ENCODE measurements around the gene WDR26. TPM values are rescaled to one million over a fixed set of nuclear protein-coding genes. Genes with fewer than 3 reads are reported as not detected.
A peak's percentile ranks its signal among the peaks of the same experiment; 100 is the strongest.

The WDR26 gene
- total RNA-seq, 2 experiments from 2014 or later: 61.4 to 62.3 TPM

GRCh38 chr1:224390517-224390916 lies 44.1 kb downstream of the WDR26 start:
- Mint-ChIP-seq H3K27me3 (no peaks in the 10 kb centered on the region), H3K4me1 (peaks cover 53% of the 10 kb centered on the region), H3K36me3 (peaks cover 61% of the 10 kb centered on the region), H3K4me3 (no peak overlapping the region), H3K27ac (no peak overlapping the region), H3K9me3 (no peaks in the 10 kb centered on the region)
- DNase-seq: no peak

DNA sequence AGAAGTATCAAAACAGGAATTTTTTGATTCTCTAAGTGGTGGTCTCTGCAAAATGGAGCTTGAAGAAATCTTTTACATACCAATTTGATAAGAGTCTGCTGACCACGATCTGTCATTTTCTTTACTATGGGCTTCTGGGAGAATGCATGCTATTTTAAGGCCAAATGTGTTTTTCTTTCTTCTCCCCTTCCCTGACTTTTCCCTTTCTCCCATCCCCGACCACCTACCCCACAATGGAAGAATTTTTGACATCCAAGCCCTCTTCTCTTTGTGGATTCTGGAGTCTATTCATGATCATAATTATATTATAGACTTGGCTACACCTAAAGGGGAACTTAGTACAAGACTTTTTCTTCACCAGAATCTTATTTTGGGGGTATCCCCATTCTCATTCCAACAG lies 46.7 kb downstream of the WDR26 start:
- peak overlapping the region; percentile 67 for H3K27ac Mint-ChIP-seq
- H3K9me3 Mint-ChIP-seq: no peaks in the 10 kb centered on the region
- peaks cover 50% of the 10 kb centered on the region for H3K4me1 Mint-ChIP-seq
- H3K27me3 Mint-ChIP-seq: no peaks in the 10 kb centered on the region
- H3K4me3 Mint-ChIP-seq: no peak overlapping the region
- peaks cover 55% of the 10 kb centered on the region for H3K36me3 Mint-ChIP-seq
- DNase-seq: no peak

GRCh38 chr1:224387302-224387912 lies 47.2 kb downstream of the WDR26 start:
- H3K36me3 Mint-ChIP-seq: peaks cover 52% of the 10 kb centered on the region
- H3K4me1 Mint-ChIP-seq: peaks cover 50% of the 10 kb centered on the region
- DNase-seq: no peak
- H3K27ac Mint-ChIP-seq: peak overlapping the region; percentile 25
- H3K27me3 Mint-ChIP-seq: no peaks in the 10 kb centered on the region
- H3K9me3 Mint-ChIP-seq: no peaks in the 10 kb centered on the region
- H3K4me3 Mint-ChIP-seq: no peak overlapping the region

- DNase-seq: no peak
- peaks cover 44% of the 10 kb centered on the region for H3K36me3 Mint-ChIP-seq
- no peak overlapping the region for H3K4me3 Mint-ChIP-seq
- H3K27me3 Mint-ChIP-seq: no peaks in the 10 kb centered on the region
- H3K9me3 Mint-ChIP-seq: no peaks in the 10 kb centered on the region
- H3K4me1 Mint-ChIP-seq: peaks cover 73% of the 10 kb centered on the region
- H3K27ac Mint-ChIP-seq: peak overlapping the region; percentile 42
These were observed 51.4 kb downstream of the WDR26 start for GRCh38 chr1:224383218-224383617.

DNA sequence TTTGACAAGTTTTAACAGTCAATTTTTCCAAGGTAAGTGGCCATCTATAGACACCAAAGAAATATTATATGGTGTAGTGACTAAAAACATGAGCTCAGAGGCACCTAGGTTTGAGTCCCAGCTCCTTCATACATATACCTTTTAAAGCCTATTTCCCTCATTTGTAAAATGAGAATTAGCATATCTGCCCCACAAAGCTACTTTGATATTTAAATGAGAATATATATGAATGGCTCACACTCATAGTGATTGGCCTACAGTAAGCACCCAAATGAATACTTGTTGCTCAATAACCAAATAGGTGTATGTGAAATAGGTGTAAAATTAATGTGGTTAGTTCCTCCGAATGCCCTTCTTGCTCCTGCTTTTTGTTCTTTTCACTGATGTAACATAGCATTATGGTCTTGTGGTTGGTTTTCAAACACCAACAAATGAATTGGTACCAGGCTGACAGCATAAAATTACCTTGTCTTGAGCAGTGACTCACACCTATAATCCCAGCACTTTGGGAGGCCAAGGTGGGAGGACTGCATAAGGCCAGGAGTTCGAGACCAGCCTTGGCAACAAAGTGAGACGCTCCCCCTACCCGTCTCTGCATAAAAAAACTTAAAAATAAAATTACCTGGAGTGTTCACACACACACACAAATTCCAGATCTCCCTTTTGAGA lies 52.6 kb downstream of the WDR26 start:
- Mint-ChIP-seq H3K4me3 (no peak overlapping the region), H3K9me3 (no peaks in the 10 kb centered on the region)

DNA sequence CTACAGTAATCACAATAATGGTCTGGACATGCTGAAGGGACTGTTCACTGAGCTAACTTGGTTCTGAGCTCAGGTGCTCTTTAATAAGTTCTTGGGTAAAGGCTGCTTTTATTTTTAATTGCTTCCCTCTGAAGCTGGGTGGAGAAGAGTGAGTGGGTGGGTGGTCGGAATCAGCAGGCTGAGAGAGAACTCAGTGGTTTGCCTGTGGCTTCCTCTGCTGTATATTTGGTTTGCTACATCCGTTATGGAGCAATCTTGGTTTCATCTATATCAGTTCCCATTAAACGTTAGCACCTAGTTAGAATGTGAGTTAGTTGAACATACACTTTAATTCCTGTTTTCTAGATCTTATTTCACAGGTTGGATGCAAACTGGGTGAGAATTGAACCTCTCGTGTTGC lies 54.6 kb downstream of the WDR26 start:
- no peaks in the 10 kb centered on the region for H3K9me3 Mint-ChIP-seq
- H3K4me1 Mint-ChIP-seq: peaks cover 79% of the 10 kb centered on the region
- H3K27me3 Mint-ChIP-seq: no peaks in the 10 kb centered on the region
- peak; percentile 69 for DNase-seq
- peak overlapping the region; percentile 88 for H3K27ac Mint-ChIP-seq
- peaks cover 60% of the 10 kb centered on the region for H3K36me3 Mint-ChIP-seq
- peak overlapping the region; percentile 18 for H3K4me3 Mint-ChIP-seq

More for the DNA sequence above, 52.6 kb downstream of the WDR26 start:
- H3K27ac Mint-ChIP-seq: peak overlapping the region; percentile 88
- H3K4me1 Mint-ChIP-seq: peaks cover 73% of the 10 kb centered on the region
- peaks cover 49% of the 10 kb centered on the region for H3K36me3 Mint-ChIP-seq
- no peaks in the 10 kb centered on the region for H3K27me3 Mint-ChIP-seq
- DNase-seq: peak; percentile 32

- Mint-ChIP-seq H3K27me3 (no peaks in the 10 kb centered on the region), H3K4me1 (peaks cover 86% of the 10 kb centered on the region), H3K36me3 (peaks cover 70% of the 10 kb centered on the region), H3K4me3 (peak overlapping the region; percentile 12), H3K27ac (peak overlapping the region; percentile 7), H3K9me3 (no peaks in the 10 kb centered on the region)
- no peak for DNase-seq
These were observed 55.6 kb downstream of the WDR26 start for GRCh38 chr1:224378855-224379631.

- peak overlapping the region; percentile 70 for H3K27ac Mint-ChIP-seq
- H3K36me3 Mint-ChIP-seq: peaks cover 75% of the 10 kb centered on the region
- peak overlapping the region; percentile 24 for H3K4me3 Mint-ChIP-seq
- DNase-seq: peak; percentile 43
- H3K27me3 Mint-ChIP-seq: no peaks in the 10 kb centered on the region
- H3K4me1 Mint-ChIP-seq: peaks cover 86% of the 10 kb centered on the region
- no peaks in the 10 kb centered on the region for H3K9me3 Mint-ChIP-seq
These were observed 57.0 kb downstream of the WDR26 start for GRCh38 chr1:224377676-224378006.

GRCh38 chr1:224375059-224375458 lies 59.5 kb downstream of the WDR26 start:
- H3K4me1 Mint-ChIP-seq: peaks cover 75% of the 10 kb centered on the region
- DNase-seq: no peak
- H3K27ac Mint-ChIP-seq: no peak overlapping the region
- peaks cover 78% of the 10 kb centered on the region for H3K36me3 Mint-ChIP-seq
- H3K27me3 Mint-ChIP-seq: no peaks in the 10 kb centered on the region
- H3K9me3 Mint-ChIP-seq: no peaks in the 10 kb centered on the region
- no peak overlapping the region for H3K4me3 Mint-ChIP-seq

DNA sequence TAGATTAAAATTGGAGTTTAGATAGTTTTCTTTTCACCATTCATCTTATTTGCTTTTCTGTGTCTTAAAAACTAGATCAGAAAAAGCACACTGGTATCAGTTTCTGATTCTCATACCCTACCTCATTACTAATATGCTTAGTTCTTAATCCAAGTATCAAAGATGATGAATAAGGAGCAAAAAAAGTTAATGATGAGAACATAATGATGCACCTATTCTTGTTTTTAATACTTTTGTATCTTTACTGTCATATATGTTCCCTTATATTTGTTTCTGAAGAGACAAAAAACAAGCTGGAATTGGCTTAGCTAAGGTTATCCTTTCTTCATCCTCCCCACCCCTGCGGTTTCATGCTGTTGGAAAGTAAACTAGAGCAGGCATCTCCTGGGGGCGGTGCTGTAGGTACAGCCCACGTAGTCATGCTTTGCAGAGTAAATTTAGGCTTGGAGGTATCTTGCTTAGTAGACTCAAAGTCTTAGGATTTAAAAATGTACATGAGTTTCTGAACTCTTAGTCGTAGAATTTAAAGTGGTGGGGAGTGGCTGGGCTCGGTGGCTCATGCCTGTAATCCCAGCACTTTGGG lies 61.5 kb downstream of the WDR26 start:
- H3K27ac Mint-ChIP-seq: no peak overlapping the region

DNA sequence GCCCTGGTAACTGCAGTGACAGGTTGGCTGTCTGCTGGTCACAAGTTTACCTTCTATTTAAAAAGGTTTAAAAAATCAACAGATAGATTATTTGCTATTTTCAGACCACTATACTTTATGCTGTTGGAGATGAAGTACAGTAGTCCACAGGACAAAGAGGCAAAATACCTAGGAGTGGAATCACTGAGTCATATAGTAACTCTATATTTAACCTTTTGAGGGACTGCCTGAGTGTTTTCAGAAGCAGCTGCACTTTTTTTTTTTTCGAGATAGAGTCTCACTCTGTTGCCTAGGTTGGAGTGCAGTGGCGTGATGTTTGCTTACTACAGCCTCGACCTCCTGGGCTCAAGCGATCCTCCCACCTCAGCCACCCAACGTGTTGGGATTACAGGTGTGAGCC lies 66.2 kb downstream of the WDR26 start:
- no peak overlapping the region for H3K4me3 Mint-ChIP-seq
- peaks cover 60% of the 10 kb centered on the region for H3K36me3 Mint-ChIP-seq

More for the DNA sequence above, 61.5 kb downstream of the WDR26 start:
- Mint-ChIP-seq H3K27me3 (no peaks in the 10 kb centered on the region), H3K36me3 (peaks cover 70% of the 10 kb centered on the region), H3K9me3 (no peaks in the 10 kb centered on the region), H3K4me3 (no peak overlapping the region), H3K4me1 (peaks cover 73% of the 10 kb centered on the region)
- DNase-seq: no peak

DNA sequence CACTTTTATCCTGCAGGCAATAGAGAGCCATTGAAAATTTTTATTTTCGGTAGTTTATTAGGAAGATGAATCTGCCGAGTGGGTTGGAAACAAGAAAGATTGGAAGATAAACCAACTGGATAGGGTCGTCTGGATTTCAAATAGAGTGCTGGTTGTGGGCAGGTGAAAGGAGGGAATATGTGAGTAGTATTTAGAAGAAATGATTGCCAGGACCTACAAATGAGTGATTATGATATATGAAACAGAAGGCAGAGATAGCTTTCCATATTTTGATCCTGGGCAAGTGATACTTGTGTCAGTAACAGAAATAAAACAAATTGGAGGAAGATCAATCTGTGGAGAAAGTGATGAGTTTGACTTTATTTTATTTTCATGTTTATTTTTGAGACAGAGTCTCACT lies 75.4 kb downstream of the WDR26 start:
- H3K4me1 Mint-ChIP-seq: peaks cover 44% of the 10 kb centered on the region
- no peak for DNase-seq
- H3K4me3 Mint-ChIP-seq: peak overlapping the region; percentile 3
- no peak overlapping the region for H3K27ac Mint-ChIP-seq
- no peaks in the 10 kb centered on the region for H3K27me3 Mint-ChIP-seq
- H3K9me3 Mint-ChIP-seq: no peaks in the 10 kb centered on the region
- H3K36me3 Mint-ChIP-seq: peaks cover 33% of the 10 kb centered on the region

More for the DNA sequence above, 66.2 kb downstream of the WDR26 start:
- Mint-ChIP-seq H3K27me3 (no peaks in the 10 kb centered on the region), H3K9me3 (no peaks in the 10 kb centered on the region), H3K27ac (peak overlapping the region; percentile 34), H3K4me1 (peaks cover 61% of the 10 kb centered on the region)
- DNase-seq: no peak

- H3K36me3 Mint-ChIP-seq: peaks cover 25% of the 10 kb centered on the region
- peaks cover 45% of the 10 kb centered on the region for H3K4me1 Mint-ChIP-seq
- DNase-seq: no peak
- peak overlapping the region; percentile 90 for H3K27ac Mint-ChIP-seq
- H3K9me3 Mint-ChIP-seq: no peaks in the 10 kb centered on the region
- H3K27me3 Mint-ChIP-seq: no peaks in the 10 kb centered on the region
- H3K4me3 Mint-ChIP-seq: peak overlapping the region; percentile 83
These were observed 76.4 kb downstream of the WDR26 start for GRCh38 chr1:224358237-224358636.

DNA sequence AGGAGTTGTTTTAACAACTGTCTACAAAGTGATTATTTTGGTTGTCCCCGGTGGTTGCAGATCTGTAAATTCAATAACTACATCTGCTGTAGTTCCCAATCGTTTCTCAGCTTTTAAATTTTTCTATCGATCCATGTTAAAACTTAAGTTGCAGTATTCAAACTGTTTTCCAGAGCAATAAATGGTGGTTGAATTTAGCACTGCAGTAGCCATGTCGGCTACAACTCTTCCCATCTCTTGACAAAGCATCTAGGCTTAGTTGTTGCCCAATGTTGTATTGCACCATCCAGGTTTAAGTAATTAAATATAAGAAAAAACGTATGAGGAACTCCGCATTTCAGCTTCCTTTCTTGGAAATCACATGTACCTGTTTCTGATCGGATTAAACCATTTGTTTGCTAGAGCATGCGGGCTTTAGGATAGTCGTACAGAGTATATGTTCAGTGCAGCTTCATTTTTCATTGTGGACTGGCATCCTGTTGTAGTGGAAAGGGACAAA lies 76.9 kb downstream of the WDR26 start:
- DNase-seq: no peak
- H3K4me1 Mint-ChIP-seq: peaks cover 42% of the 10 kb centered on the region
- no peaks in the 10 kb centered on the region for H3K27me3 Mint-ChIP-seq
- H3K36me3 Mint-ChIP-seq: peaks cover 21% of the 10 kb centered on the region
- peak overlapping the region; percentile 83 for H3K4me3 Mint-ChIP-seq
- peak overlapping the region; percentile 90 for H3K27ac Mint-ChIP-seq
- H3K9me3 Mint-ChIP-seq: no peaks in the 10 kb centered on the region

Data from activated naive CD8-positive, alpha-beta T cell treated with anti-CD3 and anti-CD28 coated beads for 36 hours (primary cell).